Loucy (cell line): Measurements from ENCODE around the gene NUFIP2.

Source experiments
- H2AFZ ChIP-seq: fragments of 200-600 bp; sonication (generic); 2 replicates; pipeline ENCODE4 v1.6.0; 2016; ENCODE audit warnings: antibody characterized with exemption, mild to moderate bottlenecking, low read length, moderate library complexity
- H3F3A ChIP-seq: fragments of 200-600 bp; 2 replicates; pipeline ENCODE4 v1.6.0; 2016; ENCODE audit warnings: antibody characterized with exemption, low read depth, mild to moderate bottlenecking
- H3K27me3 ChIP-seq: fragments of 200-600 bp; sonication (generic); 2 replicates; pipeline ENCODE4 v1.6.1; 2014; ENCODE audit warnings: low read length, mild to moderate bottlenecking; ENCODE audit not compliant: insufficient read depth, poor library complexity, severe bottlenecking
- H3K36me3 ChIP-seq: fragments of 200-600 bp; sonication (generic); 2 replicates; pipeline ENCODE4 v1.6.1; 2016; ENCODE audit warnings: low read length; ENCODE audit not compliant: insufficient read depth
- H3K4me1 ChIP-seq: fragments of 200-600 bp; sonication (generic); 2 replicates; pipeline ENCODE4 v1.5.1; 2014; ENCODE audit warnings: low read length, mild to moderate bottlenecking; ENCODE audit not compliant: insufficient read depth, poor library complexity, severe bottlenecking
- H3K4me2 ChIP-seq: fragments of 200-600 bp; sonication (generic); 2 replicates; pipeline ENCODE4 v1.6.0; 2014; ENCODE audit warnings: antibody characterized with exemption, low read length, low read depth, mild to moderate bottlenecking; ENCODE audit not compliant: poor library complexity, severe bottlenecking
- H3K4me3 ChIP-seq: fragments of 200-600 bp; sonication (generic); 2 replicates; pipeline ENCODE4 v1.5.1; 2014; ENCODE audit warnings: low read length, mild to moderate bottlenecking, mixed read lengths; ENCODE audit not compliant: poor library complexity, severe bottlenecking
- H3K79me2 ChIP-seq: fragments of 200-600 bp; sonication (generic); 2 replicates; pipeline ENCODE4 v1.6.1; 2014; ENCODE audit warnings: low read length; ENCODE audit not compliant: insufficient read depth
- H3K9ac ChIP-seq: fragments of 200-600 bp; sonication (generic); 2 replicates; pipeline ENCODE4 v1.6.0; 2014; ENCODE audit warnings: mild to moderate bottlenecking, low read depth, low read length, moderate library complexity; ENCODE audit not compliant: poor library complexity, severe bottlenecking
- H3K9me2 ChIP-seq: fragments of 200-600 bp; sonication (generic); replicated peaks from 2 replicates; pipeline ENCODE4 v1.6.1; 2016; ENCODE audit warnings: low read depth, low read length, mixed read lengths
- H3K9me3 ChIP-seq: fragments of 200-600 bp; sonication (generic); 2 replicates; pipeline ENCODE4 v1.6.1; 2014; ENCODE audit warnings: mild to moderate bottlenecking, antibody characterized with exemption, low read length, low read depth; ENCODE audit not compliant: insufficient read depth
- H4K20me1 ChIP-seq: fragments of 200-600 bp; sonication (generic); 2 replicates; pipeline ENCODE4 v1.6.0; 2014; ENCODE audit warnings: antibody characterized with exemption, low read length, mild to moderate bottlenecking; ENCODE audit not compliant: insufficient read depth, poor library complexity, severe bottlenecking
- EZH2phosphoT487 ChIP-seq: fragments of 200-600 bp; IDR thresholded peaks from 2 replicates; pipeline ENCODE4 v1.6.1; 2018; ENCODE audit warnings: antibody characterized with exemption, mild to moderate bottlenecking, moderate library complexity, borderline replicate concordance
- TF ChIP-seq, protein P1 (sequence below): fragments of 200-600 bp; sonication (generic); conservative IDR thresholded peaks from 2 replicates; pipeline ENCODE4 v1.5.1; 2014; ENCODE audit warnings: mild to moderate bottlenecking, antibody characterized with exemption, low read length

NUFIP2 gene

DNA sequence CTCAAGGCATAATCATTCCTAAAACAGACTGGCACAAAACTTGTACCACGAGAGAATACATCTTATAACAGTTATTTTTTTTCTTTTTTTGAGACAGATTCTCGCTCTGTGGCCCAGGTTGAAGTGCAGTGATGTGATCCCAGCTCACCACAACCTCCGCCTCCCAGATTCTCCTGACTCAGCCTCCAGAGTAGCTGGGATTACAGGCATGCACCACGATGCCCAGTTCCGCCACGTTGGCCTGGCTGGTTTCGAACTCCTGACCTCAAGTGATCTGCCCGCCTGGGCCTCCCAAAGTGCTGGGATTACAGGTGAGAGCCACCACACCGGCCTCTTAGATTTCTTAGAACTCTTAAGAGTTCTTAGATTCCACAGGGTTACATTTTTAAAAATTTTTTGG, 4.1 kb downstream of the NUFIP2 start:
- Histone ChIP-seq H2AFZ (no peak overlapping the region), H3K79me2 (peaks cover 89% of the 10 kb centered on the region), H3K36me3 (peaks cover 39% of the 10 kb centered on the region), H3K4me1 (peaks cover 56% of the 10 kb centered on the region), H3K4me3 (peak overlapping the region; percentile 77), H3K27me3 (peaks cover 5% of the 10 kb centered on the region), H3K9me3 (no peaks in the 10 kb centered on the region), H3K4me2 (peak overlapping the region; percentile 91), H4K20me1 (peaks cover 81% of the 10 kb centered on the region), H3K9me2 (no peaks in the 10 kb centered on the region), H3F3A (no peaks in the 10 kb centered on the region; the same call in 1 of the 2 replicates), H3K9ac (peak overlapping the region; percentile 55)
- TF ChIP-seq EZH2phosphoT487 = no peak
- TF ChIP-seq, protein P1, sequence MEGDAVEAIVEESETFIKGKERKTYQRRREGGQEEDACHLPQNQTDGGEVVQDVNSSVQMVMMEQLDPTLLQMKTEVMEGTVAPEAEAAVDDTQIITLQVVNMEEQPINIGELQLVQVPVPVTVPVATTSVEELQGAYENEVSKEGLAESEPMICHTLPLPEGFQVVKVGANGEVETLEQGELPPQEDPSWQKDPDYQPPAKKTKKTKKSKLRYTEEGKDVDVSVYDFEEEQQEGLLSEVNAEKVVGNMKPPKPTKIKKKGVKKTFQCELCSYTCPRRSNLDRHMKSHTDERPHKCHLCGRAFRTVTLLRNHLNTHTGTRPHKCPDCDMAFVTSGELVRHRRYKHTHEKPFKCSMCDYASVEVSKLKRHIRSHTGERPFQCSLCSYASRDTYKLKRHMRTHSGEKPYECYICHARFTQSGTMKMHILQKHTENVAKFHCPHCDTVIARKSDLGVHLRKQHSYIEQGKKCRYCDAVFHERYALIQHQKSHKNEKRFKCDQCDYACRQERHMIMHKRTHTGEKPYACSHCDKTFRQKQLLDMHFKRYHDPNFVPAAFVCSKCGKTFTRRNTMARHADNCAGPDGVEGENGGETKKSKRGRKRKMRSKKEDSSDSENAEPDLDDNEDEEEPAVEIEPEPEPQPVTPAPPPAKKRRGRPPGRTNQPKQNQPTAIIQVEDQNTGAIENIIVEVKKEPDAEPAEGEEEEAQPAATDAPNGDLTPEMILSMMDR = no peak

DNA sequence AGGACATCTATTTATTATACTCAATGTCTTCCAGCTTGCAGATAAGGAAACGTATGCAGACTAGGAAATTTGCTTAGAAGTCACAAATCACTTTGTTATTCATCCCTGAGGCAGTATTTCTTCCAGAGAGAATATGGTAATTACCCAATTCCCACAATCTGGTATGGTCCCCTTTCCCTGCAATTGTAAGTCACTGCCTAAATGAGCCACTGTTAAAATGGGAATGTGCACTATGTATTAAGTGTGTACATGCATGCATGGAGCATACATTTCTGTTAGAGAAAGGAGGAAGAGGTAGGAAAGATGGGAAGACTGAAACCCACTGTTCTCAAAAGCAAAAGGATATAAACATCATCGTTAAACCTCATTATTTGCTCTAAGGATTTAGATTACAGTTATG, 10.0 kb downstream of the NUFIP2 start:
- Histone ChIP-seq H3K36me3 (peaks cover 74% of the 10 kb centered on the region), H3K9me3 (no peaks in the 10 kb centered on the region), H3K9me2 (no peaks in the 10 kb centered on the region), H3K4me1 (peaks cover 31% of the 10 kb centered on the region), H3F3A (no peaks in the 10 kb centered on the region), H3K4me3 (peak overlapping the region; percentile 64), H3K4me2 (peak overlapping the region; percentile 81), H3K79me2 (peaks cover 99% of the 10 kb centered on the region), H3K9ac (no peak overlapping the region), H3K27me3 (no peaks in the 10 kb centered on the region), H4K20me1 (peaks cover 89% of the 10 kb centered on the region), H2AFZ (no peak overlapping the region)
- TF ChIP-seq EZH2phosphoT487 = no peak
- TF ChIP-seq, protein P1 = no peak

DNA sequence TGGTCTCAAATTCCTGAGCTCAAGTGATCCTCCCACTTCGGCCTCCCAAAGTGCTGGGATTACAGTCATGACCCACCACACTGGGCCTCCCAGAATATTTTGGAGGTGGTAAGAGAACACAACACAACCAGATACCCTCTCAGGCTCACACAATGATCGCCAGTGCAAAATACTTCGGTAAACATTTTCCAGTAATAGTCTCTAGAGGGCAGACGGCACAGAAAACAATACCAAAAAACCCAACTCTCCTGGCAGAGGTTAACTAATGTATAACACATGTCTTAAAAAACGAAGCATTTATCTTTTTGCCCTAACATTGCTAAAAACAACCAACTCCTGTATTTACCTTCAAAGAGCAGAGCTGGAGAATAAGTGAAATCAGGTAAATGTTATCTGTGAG, 10.5 kb downstream of the NUFIP2 start:
- Histone ChIP-seq H3K9me3 (no peaks in the 10 kb centered on the region), H2AFZ (no peak overlapping the region), H3K9me2 (no peaks in the 10 kb centered on the region), H4K20me1 (peaks cover 89% of the 10 kb centered on the region), H3K9ac (no peak overlapping the region), H3K79me2 (peaks cover 99% of the 10 kb centered on the region), H3F3A (no peaks in the 10 kb centered on the region), H3K36me3 (peaks cover 79% of the 10 kb centered on the region), H3K27me3 (no peaks in the 10 kb centered on the region), H3K4me1 (peaks cover 31% of the 10 kb centered on the region), H3K4me3 (peak overlapping the region; percentile 64), H3K4me2 (peak overlapping the region; percentile 81)
- TF ChIP-seq EZH2phosphoT487 = no peak
- TF ChIP-seq, protein P1 = peak; percentile 47
